SK-N-SH (cell line): Measurements from ENCODE around the gene SLC10A1. TPM values are rescaled to one million over a fixed set of nuclear protein-coding genes. Genes with fewer than 3 reads are reported as not detected.

Experiments used
- CTCF ChIA-PET: fragments of 300-600, 350-600 bp; formaldehyde crosslinking; extraction: SDS; loops from one replicate; lab custom pipeline; 2021; lab: Yijun Ruan, JAX
- POLR2A ChIA-PET: fragments of 350-600 bp; sonication (Branson Sonifier 250); formaldehyde crosslinking; extraction: SDS; loops from one replicate; lab custom pipeline; 2020; ENCODE audit warnings: antibody characterized with exemption, inconsistent platforms; lab: Yijun Ruan, JAX
- DNase-seq: peaks from one replicate; pipeline ENCODE4 v3.0.0; 2012
- H2AFZ ChIP-seq: fragments of 200-600 bp; sonication (generic); 2 replicates; pipeline ENCODE4 v1.8.1; 2016; ENCODE audit warnings: antibody characterized with exemption, mild to moderate bottlenecking, low read depth
- H3F3A ChIP-seq: fragments of 200-600 bp; sonication (generic); replicated peaks from 2 replicates; pipeline ENCODE3; 2016; ENCODE audit warnings: antibody characterized with exemption, mild to moderate bottlenecking; ENCODE audit not compliant: insufficient read depth
- H3K27ac ChIP-seq, 2 experiments: fragments of 200-500 bp in 1 of 2; fragments of 200-600 bp in 1 of 2; sonication (Bioruptor generic) in 1 of 2; sonication (generic), shearing (Covaris generic) in 1 of 2; 2 replicates each; pipeline versions ENCODE4 v1.5.1 to v1.6.1; 2014 to 2016; ENCODE audit warnings: low read depth in 2 of 2, inconsistent platforms in 1 of 2, low read length in 1 of 2, mild to moderate bottlenecking in 1 of 2, mixed read lengths in 1 of 2
- H3K27me3 ChIP-seq: fragments of 200-600 bp; sonication (generic), shearing (Covaris generic); 2 replicates; pipeline ENCODE4 v1.6.1; 2016; ENCODE audit warnings: mixed run types; ENCODE audit not compliant: insufficient read depth
- H3K36me3 ChIP-seq, 2 experiments: fragments of 200-500 bp in 1 of 2; fragments of 200-600 bp in 1 of 2; sonication (Bioruptor generic) in 1 of 2; sonication (generic) in 1 of 2; replicated peaks in 1 of 2; 2 replicates each; pipeline versions ENCODE3 to v1.5.1; 2014 to 2016; ENCODE audit warnings: low read length in 1 of 2, mild to moderate bottlenecking in 1 of 2; ENCODE audit not compliant: insufficient read depth in 2 of 2, control insufficient read depth in 1 of 2
- H3K4me1 ChIP-seq, 2 experiments: fragments of 200-500 bp in 1 of 2; fragments of 200-600 bp in 1 of 2; sonication (Bioruptor generic) in 1 of 2; sonication (generic), shearing (Covaris generic) in 1 of 2; 2 replicates each; pipeline versions ENCODE4 v1.5.1 to v1.6.1; 2014 to 2016; ENCODE audit warnings: low read depth in 1 of 2, low read length in 1 of 2, mixed run types in 1 of 2; ENCODE audit not compliant: insufficient read depth in 2 of 2, control insufficient read depth in 1 of 2
- H3K4me2 ChIP-seq: fragments of 200-600 bp; sonication (generic), shearing (Covaris generic); 2 replicates; pipeline ENCODE4 v1.6.1; 2017; ENCODE audit warnings: mixed run types
- H3K4me3 ChIP-seq, 2 experiments: fragments of 200-500 bp in 1 of 2; fragments of 200-600 bp in 1 of 2; sonication (Bioruptor generic) in 1 of 2; sonication (generic), shearing (Covaris generic) in 1 of 2; 2 replicates each; pipeline versions ENCODE4 v1.5.1 to v1.8.1; 2014 to 2016; ENCODE audit warnings: low read depth in 2 of 2, inconsistent platforms in 1 of 2, low read length in 1 of 2, mild to moderate bottlenecking in 1 of 2, mixed read lengths in 1 of 2, moderate library complexity in 1 of 2
- H3K79me2 ChIP-seq: fragments of 200-600 bp; sonication (generic); 2 replicates; pipeline ENCODE4 v1.8.1; 2017; ENCODE audit warnings: mild to moderate bottlenecking; ENCODE audit not compliant: insufficient read depth
- H3K9ac ChIP-seq: fragments of 200-600 bp; sonication (generic); 2 replicates; pipeline ENCODE4 v1.6.1; 2017; ENCODE audit warnings: mixed run types
- H3K9me2 ChIP-seq: fragments of 200-600 bp; sonication (generic); 2 replicates; pipeline ENCODE4 v1.6.1; 2017; ENCODE audit warnings: mixed run types
- H3K9me3 ChIP-seq: fragments of 200-600 bp; sonication (generic); 2 replicates; pipeline ENCODE4 v1.6.1; 2017; ENCODE audit warnings: mixed run types, mild to moderate bottlenecking, moderate library complexity
- H4K20me1 ChIP-seq: fragments of 200-600 bp; sonication (generic); 2 replicates; pipeline ENCODE4 v1.6.1; 2017; ENCODE audit warnings: mild to moderate bottlenecking, mixed run types; ENCODE audit not compliant: insufficient read depth
- CHD2 ChIP-seq: fragments of 150-350 bp; IDR thresholded peaks from 2 replicates; pipeline ENCODE4 v1.6.1; 2018; ENCODE audit warnings: low read length; ENCODE audit not compliant: partially characterized antibody
- CTCF ChIP-seq: fragments of 200-600 bp; sonication (generic); IDR thresholded peaks from 2 replicates; pipeline ENCODE4 v1.6.1; 2017; ENCODE audit warnings: antibody characterized with exemption, mild to moderate bottlenecking, moderate library complexity
- EP300 ChIP-seq, 2 experiments: IDR thresholded peaks; 2 replicates each; pipeline versions ENCODE4 v1.4.0 to v1.6.1; 2012; ENCODE audit warnings: borderline replicate concordance in 1 of 2, low read depth in 1 of 2, low read length in 1 of 2
- EZH2phosphoT487 ChIP-seq: fragments of 200-600 bp; sonication (generic); IDR thresholded peaks from 2 replicates; pipeline ENCODE4 v1.6.1; 2017; ENCODE audit warnings: low read depth, mixed run types, mild to moderate bottlenecking, antibody characterized with exemption, moderate library complexity, borderline replicate concordance
- FOXM1 ChIP-seq: IDR thresholded peaks from 2 replicates; pipeline ENCODE4 v1.4.0; 2012; ENCODE audit warnings: low read depth, mild to moderate bottlenecking
- GATA2 ChIP-seq: sonication (generic); formaldehyde crosslinking; IDR thresholded peaks from 2 replicates; pipeline ENCODE4 v1.5.0; 2020; ENCODE audit warnings: mild to moderate bottlenecking, missing genetic modification reagents
- JUND ChIP-seq: IDR thresholded peaks from 2 replicates; pipeline ENCODE4 v1.4.0; 2012
- MEF2A ChIP-seq: IDR thresholded peaks from 2 replicates; pipeline ENCODE4 v1.4.0; 2012; ENCODE audit warnings: low read depth, borderline replicate concordance
- MXI1 ChIP-seq: IDR thresholded peaks from 2 replicates; pipeline ENCODE4 v1.6.1; 2012; ENCODE audit warnings: mild to moderate bottlenecking, low read depth, low read length, improper control_type of control experiment
- RCOR1 ChIP-seq: fragments of 150-350 bp; IDR thresholded peaks from 2 replicates; pipeline ENCODE4 v1.6.1; 2017; ENCODE audit warnings: antibody characterized with exemption, low read length
- RXRA ChIP-seq: IDR thresholded peaks from 2 replicates; pipeline ENCODE4 v1.4.0; 2012; ENCODE audit warnings: low read depth, mild to moderate bottlenecking, borderline replicate concordance
- SIN3A ChIP-seq: IDR thresholded peaks from 2 replicates; pipeline ENCODE4 v1.6.1; 2012; ENCODE audit warnings: low read depth, mild to moderate bottlenecking, low read length, moderate library complexity, borderline replicate concordance
- TAF1 ChIP-seq: IDR thresholded peaks from 2 replicates; pipeline ENCODE4 v1.6.1; 2012; ENCODE audit warnings: low read depth, mild to moderate bottlenecking, low read length, moderate library complexity, borderline replicate concordance
- USF2 ChIP-seq: fragments of 150-350 bp; IDR thresholded peaks from 2 replicates; pipeline ENCODE4 v1.6.1; 2017; ENCODE audit warnings: antibody characterized with exemption, low read length, low read depth, borderline replicate concordance
- YY1 ChIP-seq: IDR thresholded peaks from 2 replicates; pipeline ENCODE4 v1.4.0; 2012; ENCODE audit warnings: low read depth, mild to moderate bottlenecking
- WGBS: methylation state at CpG from one replicate; pipeline ENCODE4 v1.1.6; 2017; ENCODE audit warnings: low lambda C conversion rate; 5-methylcytosine and 5-hydroxymethylcytosine counted together
- polyA plus RNA-seq, 3 experiments: library from polyadenylated mRNA; depleted of rRNA; stranded (reverse); fragments of >200 nt; gene quantifications; 2 replicates each; pipeline ENCODE4 v1.2.3, GENCODE V29; 2012
- TF ChIP-seq, protein P1 (sequence below): IDR thresholded peaks from 2 replicates; pipeline ENCODE4; 2012

The SLC10A1 gene
- polyA plus RNA-seq, 1 of the 3 experiments (the other 2 are of a cell fraction) = not detected

GRCh38 chr14:69807192-69807591 is 10.2 kb upstream of the SLC10A1 start (continued):
- TF ChIP-seq GATA2 (CRISPR knock-in tag) (no peak), SIN3A (no peak), RCOR1 (no peak), TAF1 (no peak), RXRA (no peak), MEF2A (no peak), YY1 (no peak), EZH2phosphoT487 (no peak)
- TF ChIP-seq, all 33 proteins: peak for 0

DNA sequence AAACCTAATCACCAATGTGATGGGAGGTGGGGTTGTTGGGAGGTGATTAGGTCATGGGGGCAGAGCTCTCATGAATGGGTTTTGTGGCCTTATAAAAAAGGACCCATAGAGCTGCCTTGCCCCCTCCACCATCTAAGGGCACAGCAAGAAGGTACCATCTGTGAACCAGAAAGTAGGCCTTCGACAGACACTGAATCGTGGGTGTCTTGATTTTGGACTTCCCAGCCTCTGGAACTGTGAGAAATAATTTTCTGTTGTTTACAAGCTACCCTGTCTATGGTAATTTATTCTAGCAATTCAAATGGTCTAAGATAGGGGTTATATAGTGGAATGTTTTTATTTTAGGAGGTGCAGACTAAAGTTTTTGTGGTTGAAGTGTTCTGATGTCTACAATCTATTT is 7.9 kb upstream of the SLC10A1 start:
- no peaks in the 10 kb centered on the region for H4K20me1 ChIP-seq
- H3K36me3 ChIP-seq = no peaks in the 10 kb centered on the region
- no peaks in the 10 kb centered on the region for H3K27me3 ChIP-seq
- no peak overlapping the region for H3K9ac ChIP-seq
- POLR2A ChIA-PET = no interaction called here
- WGBS = 17% methylated on average over 2 of the region's 2 CpGs
- no peak overlapping the region for H3K4me3 ChIP-seq
- H3K9me3 ChIP-seq = no peaks in the 10 kb centered on the region
- no peak overlapping the region for H3K4me2 ChIP-seq
- H3K9me2 ChIP-seq = no peaks in the 10 kb centered on the region
- H3F3A ChIP-seq = no peaks in the 10 kb centered on the region
- H3K27ac ChIP-seq = no peak overlapping the region
- H3K4me1 ChIP-seq = no peaks in the 10 kb centered on the region; a peak in 1 of 4 replicates
- no peak overlapping the region for H2AFZ ChIP-seq
- H3K79me2 ChIP-seq = no peaks in the 10 kb centered on the region
- DNase-seq = no peak
- TF ChIP-seq RXRA (no peak), FOXM1 (no peak), GATA2 (CRISPR knock-in tag) (no peak), SIN3A (no peak), CHD2 (no peak)
- TF ChIP-seq, protein P1, sequence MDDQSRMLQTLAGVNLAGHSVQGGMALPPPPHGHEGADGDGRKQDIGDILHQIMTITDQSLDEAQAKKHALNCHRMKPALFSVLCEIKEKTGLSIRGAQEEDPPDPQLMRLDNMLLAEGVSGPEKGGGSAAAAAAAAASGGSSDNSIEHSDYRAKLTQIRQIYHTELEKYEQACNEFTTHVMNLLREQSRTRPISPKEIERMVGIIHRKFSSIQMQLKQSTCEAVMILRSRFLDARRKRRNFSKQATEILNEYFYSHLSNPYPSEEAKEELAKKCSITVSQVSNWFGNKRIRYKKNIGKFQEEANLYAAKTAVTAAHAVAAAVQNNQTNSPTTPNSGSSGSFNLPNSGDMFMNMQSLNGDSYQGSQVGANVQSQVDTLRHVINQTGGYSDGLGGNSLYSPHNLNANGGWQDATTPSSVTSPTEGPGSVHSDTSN = no peak
- CTCF ChIA-PET = interaction anchor here (1.2 to 3.1 kb wide), 3 partner anchors 13 to 223 kb away, joined by 5 to 16 read pairs (median 10); no protein-coding TSS in a partner anchor

DNA sequence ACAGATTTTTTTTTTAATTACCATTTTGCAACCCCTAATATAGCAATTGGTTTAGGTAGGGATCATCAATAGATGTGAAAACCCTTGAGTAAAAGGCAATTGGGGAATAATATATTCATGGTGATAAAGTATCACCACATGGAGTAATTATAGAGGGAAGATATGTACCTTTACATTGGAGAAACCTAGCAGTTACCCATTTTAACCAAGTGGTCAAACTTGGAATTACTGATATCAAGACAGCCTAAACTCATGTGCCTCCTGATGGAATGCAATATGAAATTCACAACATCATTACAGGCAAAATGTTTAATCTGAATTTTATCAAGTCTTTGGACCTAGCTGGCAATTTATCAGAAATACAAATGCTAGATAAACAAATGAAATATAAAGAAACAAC is 6.7 kb upstream of the SLC10A1 start:
- Histone ChIP-seq H3K27ac (no peak overlapping the region), H3K27me3 (no peaks in the 10 kb centered on the region), H3K4me3 (no peak overlapping the region), H3K79me2 (no peaks in the 10 kb centered on the region), H3K9me2 (no peaks in the 10 kb centered on the region), H3F3A (no peaks in the 10 kb centered on the region), H3K9me3 (no peaks in the 10 kb centered on the region), H4K20me1 (no peaks in the 10 kb centered on the region), H3K9ac (no peak overlapping the region), H3K4me1 (no peaks in the 10 kb centered on the region), H3K36me3 (no peaks in the 10 kb centered on the region), H3K4me2 (no peak overlapping the region)
- DNase-seq = no peak
- ChIA-PET POLR2A (no interaction called here), CTCF (interaction anchor here (0.5 to 3.1 kb wide), 7 partner anchors 11 to 601 kb away, joined by 3 to 16 read pairs (median 3); no protein-coding TSS in a partner anchor)
- TF ChIP-seq MXI1 = no peak
- no peak for TF ChIP-seq JUND
- no peak for TF ChIP-seq RXRA
- no peak for TF ChIP-seq EP300 (IDR thresholded peaks at IDR 0.05; ENCODE audit: borderline replicate concordance in 1 of 2, low read depth in 1 of 2, low read length in 1 of 2)
- TF ChIP-seq CTCF = peak; percentile 23; the same call in 1 of the 2 replicates
- TF ChIP-seq USF2 = no peak
- TF ChIP-seq, all 33 proteins: peak for 1
- H2AFZ ChIP-seq = no peak overlapping the region
